Liver (tissue), 3 donors: Measurements from ENCODE around the gene AXIN2.

Experiments used
- FOXA1 ChIP-seq: IDR thresholded peaks from 2 replicates; pipeline ENCODE4 v1.6.1; 2016; ENCODE audit warnings: antibody characterized with exemption
- JUND ChIP-seq, 2 donors: IDR thresholded peaks; 2 replicates each; pipeline ENCODE4 v1.6.1; 2016; ENCODE audit warnings: antibody characterized with exemption in 2 of 2
- RAD21 ChIP-seq, 2 donors: IDR thresholded peaks; 2 replicates each; pipeline ENCODE4 v1.6.1; 2016; ENCODE audit warnings: antibody characterized with exemption in 2 of 2, mild to moderate bottlenecking in 2 of 2
- SP1 ChIP-seq: IDR thresholded peaks from 2 replicates; pipeline ENCODE4 v1.6.1; 2018; ENCODE audit warnings: antibody characterized with exemption, mild to moderate bottlenecking
- TAF1 ChIP-seq: conservative IDR thresholded peaks from 2 replicates; pipeline ENCODE4 v1.6.1; 2016; ENCODE audit warnings: antibody characterized with exemption, mild to moderate bottlenecking
- TF ChIP-seq, protein P1 (sequence below): fragments of 150-350 bp; IDR thresholded peaks from 2 replicates; pipeline ENCODE4 v1.5.1; 2017; ENCODE audit warnings: improper control_type of control experiment, low read depth, low read length; ENCODE audit not compliant: missing input control
- TF ChIP-seq, protein P2 (sequence below): IDR thresholded peaks from 2 replicates; pipeline ENCODE4 v1.6.1; 2016; ENCODE audit warnings: antibody characterized with exemption, mild to moderate bottlenecking
- TF ChIP-seq, protein P3 (sequence below): IDR thresholded peaks from 2 replicates; pipeline ENCODE4 v1.6.1; 2016; ENCODE audit warnings: antibody characterized with exemption
- TF ChIP-seq, protein P4 (sequence below): IDR thresholded peaks from 2 replicates; pipeline ENCODE4 v1.6.1; 2016; ENCODE audit warnings: antibody characterized with exemption
- donor health status: healthy.
- donor health status: healthy.

DNA sequence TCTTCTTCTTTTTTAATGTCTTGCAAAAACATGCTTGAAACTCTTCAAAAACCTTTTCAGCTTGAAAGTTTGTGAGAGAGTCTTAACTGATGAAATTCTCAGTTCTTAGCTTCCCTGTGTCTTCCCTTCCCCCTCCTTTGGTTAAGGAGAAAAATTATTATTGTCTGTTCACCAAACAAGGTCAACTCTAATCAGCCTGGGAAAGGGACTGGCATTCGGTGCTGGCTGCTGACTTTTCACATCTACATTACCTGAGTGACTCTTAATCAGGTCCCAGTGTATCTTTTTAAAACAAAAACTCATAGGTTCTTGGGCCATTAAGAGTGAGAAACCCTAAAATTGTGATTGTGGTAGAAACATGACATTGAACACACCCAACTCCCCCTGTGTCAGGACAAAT lies 39.1 kb upstream of the AXIN2 start:
- TF ChIP-seq, protein P1, sequence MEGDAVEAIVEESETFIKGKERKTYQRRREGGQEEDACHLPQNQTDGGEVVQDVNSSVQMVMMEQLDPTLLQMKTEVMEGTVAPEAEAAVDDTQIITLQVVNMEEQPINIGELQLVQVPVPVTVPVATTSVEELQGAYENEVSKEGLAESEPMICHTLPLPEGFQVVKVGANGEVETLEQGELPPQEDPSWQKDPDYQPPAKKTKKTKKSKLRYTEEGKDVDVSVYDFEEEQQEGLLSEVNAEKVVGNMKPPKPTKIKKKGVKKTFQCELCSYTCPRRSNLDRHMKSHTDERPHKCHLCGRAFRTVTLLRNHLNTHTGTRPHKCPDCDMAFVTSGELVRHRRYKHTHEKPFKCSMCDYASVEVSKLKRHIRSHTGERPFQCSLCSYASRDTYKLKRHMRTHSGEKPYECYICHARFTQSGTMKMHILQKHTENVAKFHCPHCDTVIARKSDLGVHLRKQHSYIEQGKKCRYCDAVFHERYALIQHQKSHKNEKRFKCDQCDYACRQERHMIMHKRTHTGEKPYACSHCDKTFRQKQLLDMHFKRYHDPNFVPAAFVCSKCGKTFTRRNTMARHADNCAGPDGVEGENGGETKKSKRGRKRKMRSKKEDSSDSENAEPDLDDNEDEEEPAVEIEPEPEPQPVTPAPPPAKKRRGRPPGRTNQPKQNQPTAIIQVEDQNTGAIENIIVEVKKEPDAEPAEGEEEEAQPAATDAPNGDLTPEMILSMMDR, result no peak
- TF ChIP-seq, protein P2, sequence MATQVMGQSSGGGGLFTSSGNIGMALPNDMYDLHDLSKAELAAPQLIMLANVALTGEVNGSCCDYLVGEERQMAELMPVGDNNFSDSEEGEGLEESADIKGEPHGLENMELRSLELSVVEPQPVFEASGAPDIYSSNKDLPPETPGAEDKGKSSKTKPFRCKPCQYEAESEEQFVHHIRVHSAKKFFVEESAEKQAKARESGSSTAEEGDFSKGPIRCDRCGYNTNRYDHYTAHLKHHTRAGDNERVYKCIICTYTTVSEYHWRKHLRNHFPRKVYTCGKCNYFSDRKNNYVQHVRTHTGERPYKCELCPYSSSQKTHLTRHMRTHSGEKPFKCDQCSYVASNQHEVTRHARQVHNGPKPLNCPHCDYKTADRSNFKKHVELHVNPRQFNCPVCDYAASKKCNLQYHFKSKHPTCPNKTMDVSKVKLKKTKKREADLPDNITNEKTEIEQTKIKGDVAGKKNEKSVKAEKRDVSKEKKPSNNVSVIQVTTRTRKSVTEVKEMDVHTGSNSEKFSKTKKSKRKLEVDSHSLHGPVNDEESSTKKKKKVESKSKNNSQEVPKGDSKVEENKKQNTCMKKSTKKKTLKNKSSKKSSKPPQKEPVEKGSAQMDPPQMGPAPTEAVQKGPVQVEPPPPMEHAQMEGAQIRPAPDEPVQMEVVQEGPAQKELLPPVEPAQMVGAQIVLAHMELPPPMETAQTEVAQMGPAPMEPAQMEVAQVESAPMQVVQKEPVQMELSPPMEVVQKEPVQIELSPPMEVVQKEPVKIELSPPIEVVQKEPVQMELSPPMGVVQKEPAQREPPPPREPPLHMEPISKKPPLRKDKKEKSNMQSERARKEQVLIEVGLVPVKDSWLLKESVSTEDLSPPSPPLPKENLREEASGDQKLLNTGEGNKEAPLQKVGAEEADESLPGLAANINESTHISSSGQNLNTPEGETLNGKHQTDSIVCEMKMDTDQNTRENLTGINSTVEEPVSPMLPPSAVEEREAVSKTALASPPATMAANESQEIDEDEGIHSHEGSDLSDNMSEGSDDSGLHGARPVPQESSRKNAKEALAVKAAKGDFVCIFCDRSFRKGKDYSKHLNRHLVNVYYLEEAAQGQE, result no peak
- TF ChIP-seq TAF1 (no peak), SP1 (no peak), JUND (IDR thresholded peaks at IDR 0.05) (no peak), FOXA1 (no peak), RAD21 (IDR thresholded peaks at IDR 0.05) (no peak)
- TF ChIP-seq, protein P3, sequence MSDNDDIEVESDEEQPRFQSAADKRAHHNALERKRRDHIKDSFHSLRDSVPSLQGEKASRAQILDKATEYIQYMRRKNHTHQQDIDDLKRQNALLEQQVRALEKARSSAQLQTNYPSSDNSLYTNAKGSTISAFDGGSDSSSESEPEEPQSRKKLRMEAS, result no peak
- TF ChIP-seq, protein P4, sequence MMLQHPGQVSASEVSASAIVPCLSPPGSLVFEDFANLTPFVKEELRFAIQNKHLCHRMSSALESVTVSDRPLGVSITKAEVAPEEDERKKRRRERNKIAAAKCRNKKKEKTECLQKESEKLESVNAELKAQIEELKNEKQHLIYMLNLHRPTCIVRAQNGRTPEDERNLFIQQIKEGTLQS, result no peak
